Mesangial cell (primary cell): ENCODE data around the gene CYP17A1. TPM values are rescaled to one million over a fixed set of nuclear protein-coding genes. Genes with fewer than 3 reads are reported as not detected.

Source experiments
- total RNA-seq: library from RNA; depleted of rRNA; stranded (reverse); fragments of >200 nt; gene quantifications from 2 replicates; pipeline ENCODE4 v1.2.3, GENCODE V29; 2015

Gene CYP17A1, protein sequence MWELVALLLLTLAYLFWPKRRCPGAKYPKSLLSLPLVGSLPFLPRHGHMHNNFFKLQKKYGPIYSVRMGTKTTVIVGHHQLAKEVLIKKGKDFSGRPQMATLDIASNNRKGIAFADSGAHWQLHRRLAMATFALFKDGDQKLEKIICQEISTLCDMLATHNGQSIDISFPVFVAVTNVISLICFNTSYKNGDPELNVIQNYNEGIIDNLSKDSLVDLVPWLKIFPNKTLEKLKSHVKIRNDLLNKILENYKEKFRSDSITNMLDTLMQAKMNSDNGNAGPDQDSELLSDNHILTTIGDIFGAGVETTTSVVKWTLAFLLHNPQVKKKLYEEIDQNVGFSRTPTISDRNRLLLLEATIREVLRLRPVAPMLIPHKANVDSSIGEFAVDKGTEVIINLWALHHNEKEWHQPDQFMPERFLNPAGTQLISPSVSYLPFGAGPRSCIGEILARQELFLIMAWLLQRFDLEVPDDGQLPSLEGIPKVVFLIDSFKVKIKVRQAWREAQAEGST
- 0.13 TPM in 1 of 2 replicates, not detected in the other for total RNA-seq

DNA sequence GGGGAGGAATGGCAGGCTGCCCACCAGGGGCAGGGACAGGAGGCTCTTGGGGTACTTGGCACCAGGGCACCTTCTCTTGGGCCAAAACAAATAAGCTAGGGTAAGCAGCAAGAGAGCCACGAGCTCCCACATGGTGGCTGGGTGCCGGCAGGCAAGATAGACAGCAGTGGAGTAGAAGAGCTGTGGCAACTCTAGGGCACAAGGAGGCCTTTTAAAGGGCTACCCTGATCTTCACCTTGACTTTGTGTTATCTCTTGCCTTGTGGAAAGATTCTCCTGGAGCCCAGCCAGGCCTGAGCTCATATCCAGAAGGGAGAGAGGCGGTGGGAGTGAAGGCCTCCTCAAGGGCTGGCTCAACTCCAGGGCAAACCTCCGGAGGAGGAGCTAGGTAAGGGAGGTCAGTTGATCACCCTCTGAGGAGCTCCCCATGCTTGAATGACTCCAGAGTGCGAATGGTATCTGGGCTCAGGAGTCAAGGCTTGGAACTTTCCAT is at the start of gene CYP17A1:
CYP17A1 (minus strand) TSS at position 184 of the 492 bp plus-strand sequence; CDS start at position 132, 52 bp downstream.

DNA sequence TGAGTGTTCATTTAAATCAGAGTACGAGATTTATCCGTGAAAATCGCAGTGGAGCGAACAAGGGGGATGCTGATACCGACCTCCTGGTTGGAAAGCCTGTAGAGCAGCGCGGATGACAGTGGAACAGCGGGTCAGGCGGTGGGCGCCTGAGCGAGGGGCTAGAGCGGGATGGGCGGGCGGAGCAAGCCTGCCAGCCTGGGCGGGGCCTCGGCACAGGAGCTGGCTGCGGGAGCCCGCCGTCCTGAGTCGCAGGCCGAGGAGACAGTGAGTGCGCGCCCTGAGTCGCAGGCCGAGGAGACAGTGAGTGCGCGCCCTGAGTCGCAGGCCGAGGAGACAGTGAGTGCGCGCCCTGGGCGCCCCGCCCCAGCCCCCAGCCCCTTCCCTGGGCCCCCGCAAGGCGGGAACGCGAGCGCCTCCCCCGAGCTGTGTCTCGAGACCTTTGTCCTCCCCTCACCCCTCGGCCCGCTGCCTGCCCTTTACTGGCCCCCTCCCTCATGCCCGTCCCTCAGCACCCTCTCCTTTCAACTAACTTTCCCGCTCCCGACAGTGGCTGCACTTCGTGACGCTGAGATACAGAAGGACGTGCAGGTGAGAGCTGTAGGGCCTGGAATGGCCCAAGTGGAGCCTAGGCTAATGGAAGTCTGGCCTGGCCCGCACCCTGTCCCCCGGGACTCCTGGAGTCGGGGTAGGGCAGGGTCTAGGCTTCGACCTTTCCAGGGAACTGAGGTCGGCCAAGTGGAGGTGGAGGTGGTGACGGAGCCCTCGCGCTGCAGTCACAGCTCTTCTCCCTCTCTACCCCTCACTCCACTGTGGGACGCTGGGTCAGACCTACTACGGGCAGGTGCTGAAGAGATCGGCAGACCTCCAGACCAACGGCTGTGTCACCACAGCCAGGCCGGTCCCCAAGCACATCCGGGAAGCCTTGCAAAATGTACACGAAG is 32.3 kb upstream of the CYP17A1 start, which contains the start of gene AS3MT:
AS3MT (plus strand) TSS at position 213 of the 941 bp plus-strand sequence; CDS start at position 336, 123 bp downstream.

Other genes starting within 250 kb of the CYP17A1 start
- gene TRIM8, start 192.9 kb downstream of the CYP17A1 start, total RNA-seq = 125 and 217 TPM in 2 replicates
- 6.2 and 6.8 TPM in 2 replicates for gene ARL3, start 123.0 kb downstream of the CYP17A1 start, total RNA-seq
- gene SFXN2, start 122.8 kb downstream of the CYP17A1 start, total RNA-seq = 7.2 and 12.9 TPM in 2 replicates
- 42.9 and 94.7 TPM in 2 replicates for gene WBP1L, start 93.5 kb downstream of the CYP17A1 start, total RNA-seq
- 14.0 and 31.2 TPM in 2 replicates for gene BORCS7, start 16.8 kb upstream of the CYP17A1 start, total RNA-seq
- gene AS3MT, start 32.1 kb upstream of the CYP17A1 start, total RNA-seq = 4.7 and 6.0 TPM in 2 replicates
- 2.1 and 7.9 TPM in 2 replicates for gene CNNM2, start 80.9 kb upstream of the CYP17A1 start, total RNA-seq